CD1c-positive myeloid dendritic cell (primary cell): ENCODE data around the gene ARHGEF16.

ENCODE experiments used
- DNase-seq: peaks from one replicate; pipeline ENCODE4 v3.0.0-alpha.2; 2016; ENCODE audit errors: extremely low spot score

ARHGEF16 gene

DNA sequence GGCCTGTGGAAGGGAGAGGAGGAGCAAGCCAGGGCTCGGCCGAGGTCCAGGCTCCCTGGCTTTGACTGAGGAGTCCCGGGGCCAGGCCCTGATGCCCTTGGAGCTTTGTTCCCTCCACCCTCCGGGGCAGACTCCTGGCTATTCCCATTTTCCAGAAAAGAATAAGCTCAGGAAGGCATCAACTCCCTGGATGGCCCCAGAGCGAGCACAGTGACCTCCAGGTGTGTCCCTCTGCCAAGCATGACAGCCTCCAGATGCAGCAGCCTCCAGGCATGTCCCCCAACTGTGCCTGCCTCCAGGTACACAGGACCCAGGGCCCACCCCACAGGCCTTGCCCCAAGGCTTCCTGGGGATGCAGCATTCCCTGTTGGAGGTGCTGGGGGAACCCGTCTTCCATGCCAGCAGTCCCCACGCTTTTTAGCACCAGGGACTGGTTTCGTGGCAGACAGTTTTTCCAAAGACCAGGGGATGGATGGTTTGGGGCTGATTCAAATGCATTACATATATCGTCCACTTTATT, 15.7 kb upstream of the ARHGEF16 start:
- DNase-seq: no peak

DNA sequence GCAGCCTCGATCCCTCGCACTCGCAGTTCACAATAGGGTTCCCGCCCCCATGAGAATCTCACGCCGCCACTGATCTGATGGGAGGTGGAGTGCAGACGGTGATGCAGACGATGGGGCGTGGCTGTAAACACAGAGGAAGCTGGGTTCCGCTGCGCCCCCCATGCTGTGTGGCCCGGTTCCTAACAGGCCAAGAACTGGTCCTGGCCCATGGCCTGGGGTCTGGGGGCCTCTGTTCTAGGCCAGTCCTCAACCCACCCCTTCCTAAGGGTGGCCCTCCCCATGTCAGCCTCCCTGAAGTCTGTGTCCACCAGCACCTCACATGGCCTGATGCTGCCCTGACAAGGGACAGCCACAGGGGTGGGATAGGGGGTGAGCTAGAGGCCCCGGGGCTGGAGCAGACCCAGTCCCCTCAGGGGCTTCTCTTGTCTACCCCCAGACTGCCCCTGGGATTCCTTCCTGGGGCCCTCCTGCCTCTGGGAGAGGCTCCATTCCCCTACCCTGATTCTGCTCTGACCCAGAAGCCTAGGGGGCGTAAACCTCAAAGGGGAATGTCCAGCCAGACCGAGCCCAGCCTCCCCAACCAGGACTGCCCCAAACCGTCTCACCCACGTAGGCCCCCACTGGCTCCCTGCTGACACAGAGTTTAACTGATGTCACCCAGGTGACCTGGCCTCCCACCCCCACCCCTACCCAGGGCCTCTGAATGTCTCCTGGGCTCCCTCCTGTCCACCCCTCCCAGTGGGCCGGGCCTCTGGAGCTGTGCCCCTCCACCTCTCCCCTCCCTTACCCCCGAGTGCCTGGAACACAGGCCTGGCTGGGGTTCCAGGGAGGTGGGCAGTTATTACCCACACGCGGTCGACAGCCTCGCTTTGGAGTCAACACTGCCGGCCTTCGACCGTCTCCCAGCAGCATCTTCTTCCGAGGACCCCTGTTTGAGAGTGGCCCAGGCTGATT, 14.8 kb upstream of the ARHGEF16 start:
- no peak for DNase-seq

DNA sequence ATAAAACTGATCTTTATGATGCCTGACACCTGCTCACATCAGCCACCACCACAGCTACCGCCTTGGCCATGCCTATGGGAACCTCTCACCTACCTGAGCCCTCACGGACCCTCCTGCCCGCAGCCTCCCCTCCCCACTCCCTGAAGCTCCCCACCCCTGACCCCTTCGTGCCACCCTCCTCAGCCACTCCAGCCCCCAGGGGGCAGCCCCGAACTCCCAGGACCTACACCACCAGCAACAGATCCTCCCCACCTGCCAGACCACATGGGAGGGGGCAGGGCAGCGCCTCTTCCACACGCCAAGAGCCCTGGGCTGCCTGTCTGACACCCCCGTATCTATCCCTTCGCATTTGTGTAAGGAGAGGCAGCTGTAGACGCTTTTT, 14.2 kb upstream of the ARHGEF16 start:
- no peak for DNase-seq

DNA sequence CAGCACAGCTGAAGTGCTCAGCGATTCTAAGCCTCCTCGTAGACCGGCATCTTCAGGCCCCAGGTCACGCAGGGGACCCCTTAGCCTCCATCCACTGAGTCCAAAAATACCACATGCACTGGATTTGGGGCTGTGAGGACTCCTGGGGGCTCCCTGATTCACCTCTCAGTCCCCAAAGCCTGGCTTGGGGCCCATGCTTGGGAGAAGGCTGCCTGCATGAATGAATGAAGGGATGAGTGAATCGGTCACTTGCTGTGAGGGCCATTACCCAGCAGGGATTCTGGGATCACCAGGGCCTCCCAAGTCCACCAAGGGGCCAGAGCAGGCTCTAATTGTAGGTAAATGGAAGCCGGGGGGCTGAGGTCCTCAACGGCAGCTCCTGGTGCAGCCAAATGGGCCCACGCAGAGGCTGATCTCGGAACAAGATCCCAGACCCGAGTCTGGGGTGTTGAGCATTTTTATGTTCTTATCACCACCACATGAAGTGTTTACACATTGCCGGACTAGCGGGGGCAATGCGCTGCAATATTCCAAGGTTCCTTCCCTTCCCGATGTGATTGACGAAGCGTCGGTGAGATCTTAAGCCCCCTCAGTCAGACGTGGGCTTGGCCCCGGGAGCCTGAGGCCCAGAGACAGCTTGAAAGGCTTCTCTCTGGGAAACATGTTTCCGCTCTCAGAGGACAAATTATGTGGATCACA, 13.6 kb upstream of the ARHGEF16 start:
- no peak for DNase-seq

DNA sequence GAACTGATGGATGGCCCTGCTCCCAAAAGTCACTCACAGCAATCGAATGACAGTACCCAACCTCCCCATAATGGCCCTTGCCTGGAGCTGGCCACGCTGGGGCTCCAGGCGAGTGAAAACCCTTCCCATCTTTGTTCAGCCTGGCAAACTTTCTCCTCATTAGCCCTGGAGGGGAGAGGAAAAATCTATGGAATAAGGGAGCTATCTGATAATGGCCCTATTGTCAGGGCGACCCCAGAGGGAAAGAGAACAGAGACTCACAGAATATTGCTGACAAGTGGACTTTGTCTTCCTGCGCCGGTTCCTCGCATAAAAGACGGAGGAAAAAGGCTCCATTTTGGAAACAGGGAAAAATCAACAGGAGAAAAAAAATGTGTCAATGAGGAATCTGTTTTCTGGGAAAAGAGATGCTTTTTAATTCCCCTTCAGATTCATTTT, 13.0 kb upstream of the ARHGEF16 start:
- DNase-seq: no peak

DNA sequence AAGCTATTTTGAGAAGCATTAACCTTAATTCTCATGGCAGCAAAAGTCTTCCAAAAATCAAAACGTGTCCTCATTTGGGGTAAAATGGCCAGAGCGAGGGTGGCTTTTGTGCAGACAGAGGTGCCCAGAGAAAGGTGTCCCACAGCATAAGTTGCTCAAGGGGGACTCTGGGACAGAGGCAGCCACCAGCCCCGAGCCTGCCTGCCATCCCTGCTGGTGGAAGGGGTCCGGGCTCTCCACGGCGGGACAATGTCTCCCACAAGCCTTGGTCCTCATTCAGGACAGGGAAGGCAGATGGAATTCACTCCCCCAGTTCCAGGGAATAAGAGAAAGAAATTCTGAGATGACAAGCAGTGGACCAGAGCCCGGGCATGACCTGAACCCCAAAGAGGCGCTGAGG, 12.6 kb upstream of the ARHGEF16 start:
- DNase-seq: no peak

DNA sequence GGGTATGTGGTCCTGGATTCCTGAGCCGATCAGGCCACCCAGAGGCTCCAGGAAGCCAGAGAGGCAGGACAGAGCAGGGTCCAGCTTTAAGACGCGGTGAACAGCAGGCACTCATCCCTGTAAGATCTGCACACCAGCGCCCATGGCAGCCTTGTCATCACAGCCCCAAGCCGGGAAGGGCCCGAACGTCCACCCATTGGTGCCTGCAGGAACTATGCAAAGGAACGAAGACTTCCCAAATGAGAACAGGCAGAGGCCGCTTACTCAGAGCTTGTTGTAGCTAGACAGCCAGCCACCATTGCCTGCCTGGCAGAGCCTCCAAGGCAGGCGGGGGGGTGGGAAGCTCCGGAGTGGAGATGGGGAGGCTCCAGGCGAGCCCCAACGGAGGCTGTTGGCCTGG, 12.1 kb upstream of the ARHGEF16 start:
- DNase-seq: no peak

DNA sequence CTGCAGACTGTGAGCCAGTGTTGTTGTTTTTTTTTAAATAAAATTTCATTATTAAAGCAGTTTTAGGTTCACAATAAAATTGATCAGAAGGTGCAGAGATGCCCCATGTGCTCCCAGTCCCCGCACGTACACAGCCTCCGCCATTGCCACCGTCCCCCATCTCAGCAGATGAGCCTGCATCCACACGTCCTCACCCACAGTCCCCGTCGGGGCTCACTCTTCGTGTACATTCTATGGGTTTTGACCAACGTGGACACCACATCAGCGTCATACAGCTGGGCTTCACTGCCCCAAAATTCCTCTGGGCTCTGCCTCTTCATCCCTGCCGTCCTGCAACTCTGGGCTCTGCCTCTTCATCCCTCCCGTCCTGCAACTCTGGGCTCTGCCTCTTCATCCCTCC, 11.6 kb upstream of the ARHGEF16 start:
- DNase-seq: no peak

DNA sequence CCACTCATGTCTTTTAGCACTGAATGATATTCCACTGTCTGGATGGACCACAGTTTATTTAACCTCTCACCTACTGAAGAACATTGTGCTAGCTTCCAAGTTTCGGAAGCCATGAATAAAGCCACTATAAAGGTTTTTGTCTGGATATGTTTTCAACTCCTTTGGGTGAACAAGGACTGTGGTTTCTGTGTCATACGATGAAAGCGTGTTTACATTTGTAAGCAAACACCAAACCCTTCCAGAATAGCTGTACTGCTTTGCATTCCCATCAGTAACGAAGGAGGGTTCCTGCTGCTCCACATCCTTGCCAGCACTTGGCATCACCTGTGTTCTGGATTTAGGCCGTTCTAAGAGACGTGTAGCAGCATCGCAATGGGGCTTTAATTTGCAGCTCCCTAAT, 10.7 kb upstream of the ARHGEF16 start:
- no peak for DNase-seq

DNA sequence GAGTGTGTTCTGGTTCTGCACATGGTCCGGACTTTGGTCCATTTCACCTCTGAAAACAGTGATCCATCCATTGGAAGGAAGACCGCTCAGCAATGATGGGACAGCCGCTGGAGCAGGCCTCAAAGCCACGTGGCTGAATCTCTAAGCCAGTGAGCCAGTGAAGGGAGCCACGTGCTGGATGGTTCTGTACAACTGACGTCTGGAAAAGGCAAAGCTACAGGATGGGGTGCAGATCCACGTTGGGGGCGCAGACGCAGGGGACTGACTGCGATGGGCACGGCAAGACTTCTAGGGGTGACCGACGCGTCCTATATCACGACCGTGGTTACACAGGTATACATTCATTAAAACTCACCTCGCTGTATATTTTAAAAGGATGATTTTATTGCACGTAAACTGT, 10.2 kb upstream of the ARHGEF16 start:
- DNase-seq: no peak

DNA sequence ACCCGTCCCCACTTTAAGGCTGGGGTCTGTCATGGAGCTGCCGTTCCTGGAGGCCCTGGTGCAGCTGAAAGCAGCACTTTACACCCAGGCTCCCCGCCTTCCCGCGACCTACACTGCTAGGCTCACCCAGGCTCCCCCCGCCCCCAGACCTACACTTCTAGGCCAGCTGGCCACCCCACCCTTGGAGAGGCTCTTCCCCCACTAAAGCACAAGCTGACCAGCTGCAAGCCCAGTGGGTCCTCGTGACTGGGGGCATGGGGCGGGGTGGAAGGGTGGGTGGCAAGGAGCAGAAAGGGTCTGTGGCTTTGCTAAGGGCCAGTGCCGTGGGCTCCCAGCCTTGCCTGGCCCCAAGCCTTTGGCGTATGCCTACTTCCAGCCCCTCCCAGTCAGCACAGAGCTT, 9.7 kb upstream of the ARHGEF16 start:
- no peak for DNase-seq

DNA sequence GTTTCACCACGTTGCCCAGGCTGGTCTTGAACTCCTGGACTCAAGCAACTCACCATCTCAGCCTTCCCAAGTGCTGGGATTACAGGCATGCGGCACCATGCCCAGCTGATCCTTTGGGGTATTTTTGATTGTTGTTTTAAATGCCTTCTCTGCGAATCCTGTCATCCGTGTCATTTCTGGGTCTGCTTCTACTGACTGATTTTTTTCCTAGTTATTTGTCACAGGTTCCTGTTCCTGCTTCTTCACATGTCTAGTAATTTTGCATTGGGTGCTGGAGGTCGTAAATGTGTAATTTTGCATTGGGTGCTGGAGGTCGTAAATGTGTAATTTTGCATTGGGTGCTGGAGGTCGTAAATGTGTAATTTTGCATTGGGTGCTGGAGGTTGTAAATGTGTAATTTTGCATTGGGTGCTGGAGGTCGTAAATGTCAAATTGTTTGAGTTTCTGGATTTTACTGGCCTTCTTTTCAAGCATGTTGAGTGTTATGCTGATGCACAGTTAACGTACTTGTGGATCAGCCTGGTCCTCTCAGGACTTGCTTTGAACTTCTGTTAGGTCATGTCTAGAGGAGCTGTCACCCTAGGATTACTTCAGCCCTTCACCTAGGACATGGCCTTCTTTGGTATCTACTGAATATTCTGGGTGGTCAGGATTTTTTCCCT, 4.1 kb upstream of the ARHGEF16 start:
- DNase-seq: no peak

DNA sequence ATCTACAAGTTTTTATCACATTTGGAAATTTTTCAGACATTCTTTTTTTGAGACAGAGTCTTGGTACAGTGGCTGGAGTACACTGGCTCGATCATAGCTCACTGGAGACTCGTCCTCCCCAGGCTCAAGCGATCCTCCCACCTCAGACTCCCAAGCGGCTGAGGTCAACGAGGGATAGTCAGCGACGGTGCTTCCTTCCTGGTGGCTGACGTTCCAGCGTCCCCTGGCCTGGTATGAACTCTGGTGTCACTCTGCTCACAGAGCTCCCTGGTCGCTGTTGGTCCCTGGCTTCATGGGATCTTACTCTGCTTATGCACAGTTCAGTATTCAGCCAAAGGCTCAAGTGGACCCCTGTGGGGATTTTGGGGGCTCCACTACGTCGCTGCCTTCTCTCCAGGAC, 3.5 kb upstream of the ARHGEF16 start:
- DNase-seq: no peak

DNA sequence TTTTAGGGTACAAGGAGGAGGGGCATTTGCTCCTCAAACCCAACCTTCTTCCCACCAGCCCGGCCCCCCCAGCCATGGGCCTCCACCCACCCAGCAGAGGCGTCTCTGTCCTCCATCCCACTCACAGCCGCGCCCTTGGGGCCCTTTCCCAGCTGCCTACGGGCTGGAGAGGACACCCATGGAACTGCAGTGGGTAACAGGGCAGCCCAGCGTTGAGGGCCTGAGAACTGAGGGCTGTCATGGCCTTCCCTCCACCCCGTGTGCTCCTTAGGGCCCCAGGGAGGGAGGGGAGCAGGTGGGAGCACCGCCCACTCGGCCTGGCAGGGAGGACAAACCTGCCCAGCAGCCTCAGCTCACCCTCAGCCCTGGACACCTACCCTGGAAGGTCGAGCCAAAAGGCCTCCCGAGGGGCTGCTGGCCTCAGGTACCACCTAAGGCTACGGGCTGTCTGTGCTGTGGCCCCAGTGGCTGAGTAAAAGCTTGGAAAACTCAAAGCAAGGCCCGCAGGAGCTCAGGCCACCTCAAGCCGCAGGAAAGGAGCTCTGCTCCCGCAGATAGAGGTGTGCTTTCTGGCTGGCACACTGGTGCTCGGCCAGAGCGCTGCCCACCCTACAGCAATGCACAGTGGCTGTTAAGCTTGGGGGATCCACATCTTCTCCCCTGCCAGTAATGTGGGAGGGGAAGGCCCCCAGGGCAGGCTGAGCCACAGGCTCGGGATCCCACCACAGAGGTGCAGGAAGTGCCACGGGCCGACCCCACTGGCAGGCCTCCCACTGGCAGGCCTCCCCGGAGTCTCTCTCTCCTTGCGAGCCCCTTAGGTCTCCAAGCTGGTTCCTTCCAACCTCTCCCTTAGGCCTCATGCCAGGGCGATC, 2.2 kb upstream of the ARHGEF16 start:
- DNase-seq: no peak

DNA sequence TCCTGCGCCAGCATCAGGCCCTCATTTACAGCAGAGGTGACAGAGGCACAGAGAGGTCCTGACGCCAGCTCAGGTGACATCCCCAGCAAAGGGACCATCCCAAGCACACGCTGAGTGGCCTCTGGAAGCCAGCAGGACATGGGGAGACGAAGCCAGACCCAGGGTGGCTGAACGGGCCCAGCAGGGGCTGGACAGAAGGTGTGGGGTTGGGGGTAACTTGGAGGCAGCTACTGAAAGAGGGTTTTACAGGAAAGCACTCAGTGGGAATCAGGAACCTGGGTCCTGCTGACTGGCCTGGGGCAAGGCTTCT, 1.6 kb upstream of the ARHGEF16 start:
- no peak for DNase-seq

DNA sequence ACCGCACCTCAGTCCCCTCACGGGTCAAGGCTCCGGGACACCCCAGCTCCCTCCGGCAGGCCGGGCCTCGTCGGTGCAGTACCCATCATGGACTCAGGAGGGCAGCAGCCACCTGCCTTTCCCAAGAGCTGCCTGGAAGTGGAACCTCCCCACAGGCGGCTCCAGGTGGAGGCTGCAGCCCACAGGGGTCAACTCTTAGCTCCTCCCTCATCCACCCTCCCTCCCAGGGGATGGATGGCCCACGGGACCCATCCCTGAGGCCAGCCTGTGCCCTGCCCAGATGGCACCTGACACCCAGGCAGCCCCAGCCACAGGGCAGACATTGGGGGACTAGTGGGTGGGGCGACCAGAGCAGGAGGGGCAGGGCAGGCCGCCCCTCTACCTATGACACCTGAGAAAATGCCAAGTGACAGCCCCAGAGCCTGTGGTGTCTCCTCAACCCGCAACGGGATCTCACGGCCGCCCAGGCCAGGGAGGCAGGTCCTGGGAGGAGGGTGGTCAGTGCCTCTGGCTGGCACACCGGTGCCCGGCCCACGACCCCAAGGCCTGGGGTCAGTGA, 1.2 kb upstream of the ARHGEF16 start:
- peak; percentile 77 for DNase-seq

DNA sequence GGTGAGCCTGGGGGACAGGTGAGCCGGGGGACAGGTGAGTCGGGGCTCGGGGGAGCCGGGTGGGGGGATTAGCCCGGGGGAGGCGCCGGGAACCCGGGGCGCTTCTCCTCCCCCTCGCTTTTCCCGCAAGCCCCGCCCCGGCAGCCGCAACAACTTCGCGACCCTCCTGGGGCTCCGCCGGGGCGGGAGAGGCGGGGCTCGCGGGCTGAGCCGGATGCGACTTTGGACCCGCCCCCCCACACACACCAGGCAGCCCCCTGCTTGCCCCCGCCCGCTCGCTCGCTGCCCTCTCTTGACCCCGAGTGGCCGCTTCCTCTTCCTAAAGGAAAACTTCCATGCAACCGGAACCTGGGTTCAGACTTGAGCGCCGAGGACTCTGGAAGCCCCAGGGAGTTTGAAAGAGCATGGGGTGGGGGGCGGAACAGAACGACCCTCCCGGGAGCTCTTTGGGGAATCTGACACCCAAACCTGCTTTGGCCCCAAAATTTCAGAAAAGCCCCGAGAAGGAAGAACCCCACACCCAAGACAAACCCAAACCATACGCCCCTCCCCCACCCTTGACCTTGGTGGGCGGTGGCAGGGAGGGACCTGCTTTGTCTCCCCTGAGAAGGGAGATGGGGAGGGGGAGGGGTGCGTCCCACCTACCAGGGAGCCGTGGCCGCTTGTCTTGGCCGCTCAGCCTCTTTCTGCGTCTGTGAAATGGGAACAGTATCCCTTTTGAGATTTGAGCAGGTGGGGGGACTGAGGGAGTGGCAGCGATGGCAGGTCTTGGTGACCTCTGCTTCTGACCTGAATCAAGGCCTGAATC, 550 bp downstream of the ARHGEF16 start:
- DNase-seq: peak; percentile 42

DNA sequence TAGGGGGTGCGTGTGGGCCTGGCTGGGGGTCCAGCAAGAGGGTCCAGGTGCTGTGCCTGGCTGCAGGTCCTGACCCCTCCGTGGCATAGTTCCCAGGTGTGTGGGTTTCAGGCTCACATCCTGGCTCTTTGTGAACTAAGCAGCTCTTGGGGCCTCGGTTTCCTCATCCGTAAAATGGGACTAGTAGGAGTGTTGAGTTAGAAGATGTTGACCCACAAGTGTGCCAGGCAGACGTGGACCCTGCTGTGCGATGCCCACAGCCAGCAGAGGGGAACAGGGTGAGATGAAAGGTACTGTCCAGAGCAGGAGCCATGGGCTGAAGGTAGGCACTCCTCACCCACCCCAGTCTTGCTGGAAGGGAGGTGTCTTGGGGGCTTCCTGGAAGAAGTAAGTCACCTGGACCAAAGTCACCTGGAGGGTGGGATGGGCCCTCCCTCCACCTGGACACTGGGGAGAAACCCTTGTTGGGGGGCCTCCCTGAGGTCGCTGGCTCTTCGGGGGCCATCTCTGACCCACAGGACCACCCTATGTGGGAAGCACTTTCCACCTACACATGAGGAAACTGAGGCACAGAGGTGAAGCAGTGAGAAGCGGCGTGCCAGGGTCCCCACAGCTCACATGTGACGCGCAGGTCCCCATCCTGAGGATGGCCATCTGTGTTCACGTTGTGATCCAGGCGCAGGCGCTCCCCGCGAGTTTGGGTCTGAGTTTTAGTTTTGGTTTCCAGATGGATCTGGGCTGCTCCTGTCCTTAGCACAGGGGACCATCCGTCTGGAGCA, 1.4 kb downstream of the ARHGEF16 start:
- no peak for DNase-seq

DNA sequence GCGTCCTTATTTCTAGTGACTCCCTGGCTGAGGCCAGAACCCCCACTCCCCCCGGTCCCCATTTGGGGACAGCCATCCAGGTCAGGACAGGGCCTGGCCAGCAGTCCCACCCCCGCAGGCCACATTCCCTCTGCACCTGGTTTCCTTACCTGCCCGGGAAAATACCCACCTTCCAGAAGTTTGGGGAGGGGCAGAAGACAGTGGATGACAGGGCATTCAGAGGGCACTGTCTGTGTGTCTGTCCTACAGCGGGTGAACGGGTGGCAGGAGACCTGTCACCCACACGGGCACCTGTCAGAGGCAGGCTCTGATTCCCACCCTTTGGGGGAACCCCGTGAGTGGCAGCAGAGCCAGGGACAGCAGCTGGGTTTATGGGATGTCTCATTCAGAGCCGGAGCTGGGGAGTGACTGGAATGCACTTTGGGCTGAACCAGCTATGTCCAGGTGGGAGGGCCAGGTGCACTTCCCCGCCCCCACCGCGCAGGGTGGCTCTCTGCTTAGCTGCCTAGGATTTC, 2.0 kb downstream of the ARHGEF16 start:
- no peak for DNase-seq
